ENCODE data around the gene FARP2.
"Not testable (repeated sequence)": the region's sequence is repeated elsewhere in the genome, so short reads cannot be mapped to it uniquely, and the experiment has no call there.

The FARP2 gene

GRCh38 chr2:241415196-241415595, 59.1 kb downstream of the FARP2 start:
- peaks cover 73% of the 10 kb centered on the region for H3K36me3 ChIP-seq (ENCODE audit: control insufficient read depth, insufficient read depth, low read length, severe bottlenecking)
- no peaks in the 10 kb centered on the region for H3K9me3 ChIP-seq (ENCODE audit: control insufficient read depth, low read length)
- no peak overlapping the region for H3K4me3 ChIP-seq (ENCODE audit: low read length)
- peaks cover 24% of the 10 kb centered on the region for H3K4me1 ChIP-seq (ENCODE audit: control insufficient read depth, insufficient read depth, low read length)
- H3K27me3 ChIP-seq (replicated peaks; ENCODE audit: control insufficient read depth, insufficient read depth, low read length) = no peaks in the 10 kb centered on the region
- DNase-seq (ENCODE audit: low read depth) = no peak
- H3K9ac ChIP-seq (ENCODE audit: low read length) = no peak overlapping the region

- no peak overlapping the region for H3K9ac ChIP-seq (ENCODE audit: low read length)
- peaks cover under 1% of the 10 kb centered on the region for H3K4me1 ChIP-seq (ENCODE audit: control insufficient read depth, insufficient read depth, low read length)
- H3K4me3 ChIP-seq (ENCODE audit: low read length) = no peak overlapping the region
- no peaks in the 10 kb centered on the region for H3K9me3 ChIP-seq (ENCODE audit: control insufficient read depth, low read length)
- H3K27me3 ChIP-seq (replicated peaks; ENCODE audit: control insufficient read depth, insufficient read depth, low read length) = no peaks in the 10 kb centered on the region
- no peak for DNase-seq (ENCODE audit: low read depth)
- peaks cover 79% of the 10 kb centered on the region for H3K36me3 ChIP-seq (ENCODE audit: control insufficient read depth, insufficient read depth, low read length, severe bottlenecking)
Observed at GRCh38 chr2:241417626-241418025, 61.5 kb downstream of the FARP2 start.

GRCh38 chr2:241421330-241421729, 65.2 kb downstream of the FARP2 start:
- Histone ChIP-seq H3K27me3 (replicated peaks; ENCODE audit: control insufficient read depth, insufficient read depth, low read length) (no peaks in the 10 kb centered on the region), H3K9ac (ENCODE audit: low read length) (no peak overlapping the region), H3K4me3 (ENCODE audit: low read length) (no peak overlapping the region), H3K4me1 (ENCODE audit: control insufficient read depth, insufficient read depth, low read length) (no peaks in the 10 kb centered on the region), H3K9me3 (ENCODE audit: control insufficient read depth, low read length) (peaks cover 13% of the 10 kb centered on the region), H3K36me3 (ENCODE audit: control insufficient read depth, insufficient read depth, low read length, severe bottlenecking) (peaks cover 56% of the 10 kb centered on the region)
- no peak for DNase-seq (ENCODE audit: low read depth)

- peaks cover 13% of the 10 kb centered on the region for H3K9me3 ChIP-seq (ENCODE audit: control insufficient read depth, low read length)
- not testable (repeated sequence) for H3K4me3 ChIP-seq (ENCODE audit: low read length); DNase-seq (ENCODE audit: low read depth); H3K9ac ChIP-seq (ENCODE audit: low read length); H3K27me3 ChIP-seq (replicated peaks; ENCODE audit: control insufficient read depth, insufficient read depth, low read length); H3K4me1 ChIP-seq (ENCODE audit: control insufficient read depth, insufficient read depth, low read length)
- peaks cover 51% of the 10 kb centered on the region for H3K36me3 ChIP-seq (ENCODE audit: control insufficient read depth, insufficient read depth, low read length, severe bottlenecking)
Observed at GRCh38 chr2:241421942-241422341, 65.9 kb downstream of the FARP2 start.

GRCh38 chr2:241422350-241422749, 66.3 kb downstream of the FARP2 start:
- Histone ChIP-seq H3K36me3 (ENCODE audit: control insufficient read depth, insufficient read depth, low read length, severe bottlenecking) (peaks cover 51% of the 10 kb centered on the region), H3K9me3 (ENCODE audit: control insufficient read depth, low read length) (peaks cover 13% of the 10 kb centered on the region), H3K4me1 (ENCODE audit: control insufficient read depth, insufficient read depth, low read length) (no peaks in the 10 kb centered on the region), H3K27me3 (replicated peaks; ENCODE audit: control insufficient read depth, insufficient read depth, low read length) (no peaks in the 10 kb centered on the region), H3K4me3 (ENCODE audit: low read length) (no peak overlapping the region), H3K9ac (ENCODE audit: low read length) (no peak overlapping the region)
- no peak for DNase-seq (ENCODE audit: low read depth)

GRCh38 chr2:241423489-241423888, 67.4 kb downstream of the FARP2 start:
- H3K27me3 ChIP-seq (replicated peaks; ENCODE audit: control insufficient read depth, insufficient read depth, low read length); H3K4me1 ChIP-seq (ENCODE audit: control insufficient read depth, insufficient read depth, low read length); H3K4me3 ChIP-seq (ENCODE audit: low read length); DNase-seq (ENCODE audit: low read depth); H3K9ac ChIP-seq (ENCODE audit: low read length): not testable (repeated sequence)
- H3K9me3 ChIP-seq (ENCODE audit: control insufficient read depth, low read length) = peaks cover 13% of the 10 kb centered on the region
- H3K36me3 ChIP-seq (ENCODE audit: control insufficient read depth, insufficient read depth, low read length, severe bottlenecking) = peaks cover 42% of the 10 kb centered on the region

GRCh38 chr2:241425368-241425767, 69.3 kb downstream of the FARP2 start:
- no peak for DNase-seq (ENCODE audit: low read depth)
- H3K9me3 ChIP-seq (ENCODE audit: control insufficient read depth, low read length) = peaks cover 18% of the 10 kb centered on the region
- no peaks in the 10 kb centered on the region for H3K27me3 ChIP-seq (replicated peaks; ENCODE audit: control insufficient read depth, insufficient read depth, low read length)
- H3K4me1 ChIP-seq (ENCODE audit: control insufficient read depth, insufficient read depth, low read length) = no peaks in the 10 kb centered on the region
- no peak overlapping the region for H3K9ac ChIP-seq (ENCODE audit: low read length)
- H3K36me3 ChIP-seq (ENCODE audit: control insufficient read depth, insufficient read depth, low read length, severe bottlenecking) = peaks cover 48% of the 10 kb centered on the region
- H3K4me3 ChIP-seq (ENCODE audit: low read length) = no peak overlapping the region

- Histone ChIP-seq H3K4me1 (ENCODE audit: control insufficient read depth, insufficient read depth, low read length) (peaks cover 6% of the 10 kb centered on the region), H3K27me3 (replicated peaks; ENCODE audit: control insufficient read depth, insufficient read depth, low read length) (no peaks in the 10 kb centered on the region), H3K4me3 (ENCODE audit: low read length) (no peak overlapping the region), H3K36me3 (ENCODE audit: control insufficient read depth, insufficient read depth, low read length, severe bottlenecking) (peaks cover 57% of the 10 kb centered on the region), H3K9ac (ENCODE audit: low read length) (no peak overlapping the region), H3K9me3 (ENCODE audit: control insufficient read depth, low read length) (peaks cover 5% of the 10 kb centered on the region)
- no peak for DNase-seq (ENCODE audit: low read depth)
Observed at GRCh38 chr2:241430178-241430577, 74.1 kb downstream of the FARP2 start.

- no peaks in the 10 kb centered on the region for H3K27me3 ChIP-seq (replicated peaks; ENCODE audit: control insufficient read depth, insufficient read depth, low read length)
- H3K9me3 ChIP-seq (ENCODE audit: control insufficient read depth, low read length) = peaks cover 5% of the 10 kb centered on the region
- no peak for DNase-seq (ENCODE audit: low read depth)
- peaks cover 75% of the 10 kb centered on the region for H3K36me3 ChIP-seq (ENCODE audit: control insufficient read depth, insufficient read depth, low read length, severe bottlenecking)
- H3K4me3 ChIP-seq (ENCODE audit: low read length) = no peak overlapping the region
- H3K4me1 ChIP-seq (ENCODE audit: control insufficient read depth, insufficient read depth, low read length) = peaks cover 6% of the 10 kb centered on the region
- no peak overlapping the region for H3K9ac ChIP-seq (ENCODE audit: low read length)
Observed at GRCh38 chr2:241432824-241433448, 76.9 kb downstream of the FARP2 start.

GRCh38 chr2:241437179-241437578, 81.1 kb downstream of the FARP2 start:
- Histone ChIP-seq H3K36me3 (ENCODE audit: control insufficient read depth, insufficient read depth, low read length, severe bottlenecking) (peaks cover 80% of the 10 kb centered on the region), H3K9ac (ENCODE audit: low read length) (no peak overlapping the region), H3K4me1 (ENCODE audit: control insufficient read depth, insufficient read depth, low read length) (no peaks in the 10 kb centered on the region), H3K4me3 (ENCODE audit: low read length) (no peak overlapping the region), H3K27me3 (replicated peaks; ENCODE audit: control insufficient read depth, insufficient read depth, low read length) (no peaks in the 10 kb centered on the region), H3K9me3 (ENCODE audit: control insufficient read depth, low read length) (no peaks in the 10 kb centered on the region)
- no peak for DNase-seq (ENCODE audit: low read depth)

- Histone ChIP-seq H3K4me1 (ENCODE audit: control insufficient read depth, insufficient read depth, low read length) (no peaks in the 10 kb centered on the region), H3K4me3 (ENCODE audit: low read length) (no peak overlapping the region), H3K36me3 (ENCODE audit: control insufficient read depth, insufficient read depth, low read length, severe bottlenecking) (peaks cover 81% of the 10 kb centered on the region), H3K9me3 (ENCODE audit: control insufficient read depth, low read length) (no peaks in the 10 kb centered on the region), H3K9ac (ENCODE audit: low read length) (no peak overlapping the region), H3K27me3 (replicated peaks; ENCODE audit: control insufficient read depth, insufficient read depth, low read length) (no peaks in the 10 kb centered on the region)
- no peak for DNase-seq (ENCODE audit: low read depth)
Observed at GRCh38 chr2:241441492-241441891, 85.4 kb downstream of the FARP2 start.

All from adipocyte (in vitro differentiated cells).